ENCODE data around the gene SMPD2.

The SMPD2 gene

GRCh38 chr6:109486068-109486467 lies 45.5 kb downstream of the SMPD2 start:
- no peak for DNase-seq

- DNase-seq = no peak
Observed at GRCh38 chr6:109488001-109488400, 47.5 kb downstream of the SMPD2 start.

- DNase-seq = no peak
Observed at GRCh38 chr6:109490713-109491112, 50.2 kb downstream of the SMPD2 start.

GRCh38 chr6:109491207-109491938 lies 50.8 kb downstream of the SMPD2 start:
- no peak for DNase-seq
